ENCODE data around the gene NCOR2.

The NCOR2 gene

DNA sequence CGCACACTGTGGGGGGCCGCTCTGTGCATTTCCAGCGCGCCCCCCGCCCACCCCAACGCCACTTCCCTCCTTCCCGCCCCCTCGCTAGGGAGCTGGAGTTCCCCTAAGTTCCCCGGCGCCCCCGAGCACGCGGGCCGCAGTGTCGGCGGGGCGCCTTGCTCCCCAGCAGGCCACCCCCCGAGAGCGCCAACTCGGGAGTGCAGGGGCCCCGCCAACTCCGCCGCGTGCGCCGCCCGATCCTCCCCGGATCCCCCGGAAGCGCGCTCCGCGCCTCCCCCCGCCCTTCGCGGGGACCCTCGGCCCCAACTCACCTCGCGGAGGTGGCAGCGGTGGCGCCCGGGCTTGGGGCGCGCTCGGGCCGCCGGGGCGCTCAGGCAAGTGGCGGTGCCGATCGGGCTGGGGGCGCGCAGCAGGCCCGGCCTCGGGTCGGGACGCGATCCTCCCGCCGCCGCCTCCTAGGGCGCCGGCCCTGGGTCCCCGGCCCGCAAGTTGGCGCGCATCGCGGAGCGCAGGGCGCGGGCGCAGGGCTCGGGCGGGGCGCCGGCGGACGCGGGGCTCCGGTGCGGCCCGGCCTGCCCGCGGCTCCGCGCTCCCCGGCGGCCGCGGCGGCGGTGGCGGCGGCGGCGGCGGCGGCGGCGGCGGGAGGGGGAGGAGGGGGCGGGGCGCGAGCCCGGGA, at the start of gene NCOR2:
Gene NCOR2 (minus strand): TSS at position 616 of the 676 bp plus-strand sequence. CDS start 72,361 bp downstream, outside the sequence.
- no peak for DNase-seq

DNA sequence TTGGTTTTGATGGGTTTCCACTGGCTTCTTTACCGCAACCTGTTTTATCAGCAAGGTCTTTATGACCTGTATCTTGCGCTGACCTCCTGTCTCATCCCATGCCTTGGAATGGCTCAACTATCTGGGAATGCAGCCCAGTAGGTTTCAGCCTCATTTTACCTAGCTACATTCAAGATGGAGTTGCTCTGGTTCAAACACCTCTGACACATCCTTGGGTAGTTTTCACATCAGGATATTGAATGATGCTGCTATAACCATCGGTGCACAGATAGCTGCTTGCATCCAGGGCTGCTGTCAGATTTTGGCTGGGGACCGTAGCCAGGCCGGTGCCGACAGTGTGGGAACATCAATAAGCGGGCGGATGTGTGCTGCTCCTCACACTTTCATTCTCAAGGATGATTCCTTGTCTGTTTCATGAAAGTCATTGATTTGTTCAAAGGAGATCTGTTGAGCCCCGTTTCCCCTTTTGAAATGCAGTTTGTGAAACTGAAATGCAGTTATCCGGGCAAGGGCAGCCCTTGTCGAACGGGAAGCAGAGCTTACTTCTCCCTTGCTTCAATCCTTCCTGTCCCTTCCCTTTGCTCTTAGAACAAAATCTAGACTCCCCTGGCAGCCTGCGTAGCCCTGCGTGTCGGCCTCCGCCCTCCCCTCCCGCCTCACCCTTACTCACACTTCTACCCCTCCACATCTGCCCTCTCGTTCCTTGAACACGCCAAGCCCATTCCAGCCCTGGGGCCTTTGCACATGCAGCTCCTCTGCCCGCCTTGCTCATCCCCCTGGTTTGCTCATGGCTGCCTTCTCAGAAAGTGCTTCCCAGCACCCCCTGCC, 49.2 kb upstream of the NCOR2 start:
- DNase-seq, result no peak

DNA sequence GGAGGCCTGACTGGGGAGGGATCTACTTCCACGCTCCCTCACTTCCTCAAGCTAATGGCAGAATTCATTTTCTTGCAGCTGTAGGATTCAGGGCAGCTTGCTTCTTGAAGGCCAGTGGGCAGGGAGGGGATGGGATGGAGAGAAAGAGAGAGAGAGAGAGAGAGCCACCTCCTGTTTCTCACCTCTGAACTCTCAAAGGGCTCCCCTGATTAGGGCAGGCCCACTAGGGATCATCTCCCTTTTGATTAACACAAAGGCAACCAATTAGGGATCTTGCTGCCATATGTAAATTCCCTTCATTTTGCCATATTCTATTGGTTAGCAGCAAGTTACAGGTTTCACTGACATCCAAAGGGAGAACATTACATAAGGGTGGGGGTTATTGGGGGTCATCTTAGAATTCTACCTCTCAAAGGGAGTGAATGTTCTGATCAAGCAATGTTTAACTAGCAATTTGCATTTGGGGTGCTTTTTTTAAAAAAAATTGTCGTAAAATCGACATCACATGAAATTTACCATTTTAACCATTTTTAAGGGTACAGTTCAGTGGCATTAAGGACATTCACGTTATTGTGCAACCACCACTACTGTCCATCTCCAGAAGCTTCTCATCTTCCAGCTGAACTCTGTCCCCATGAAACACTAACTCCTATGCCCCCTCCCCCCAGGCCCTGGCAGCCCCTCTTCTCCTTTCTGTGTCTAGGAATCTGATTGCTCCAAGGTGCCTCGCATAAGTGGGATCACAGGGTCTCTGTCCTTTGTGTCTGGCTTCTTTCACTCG, 47.3 kb upstream of the NCOR2 start:
- no peak for DNase-seq

DNA sequence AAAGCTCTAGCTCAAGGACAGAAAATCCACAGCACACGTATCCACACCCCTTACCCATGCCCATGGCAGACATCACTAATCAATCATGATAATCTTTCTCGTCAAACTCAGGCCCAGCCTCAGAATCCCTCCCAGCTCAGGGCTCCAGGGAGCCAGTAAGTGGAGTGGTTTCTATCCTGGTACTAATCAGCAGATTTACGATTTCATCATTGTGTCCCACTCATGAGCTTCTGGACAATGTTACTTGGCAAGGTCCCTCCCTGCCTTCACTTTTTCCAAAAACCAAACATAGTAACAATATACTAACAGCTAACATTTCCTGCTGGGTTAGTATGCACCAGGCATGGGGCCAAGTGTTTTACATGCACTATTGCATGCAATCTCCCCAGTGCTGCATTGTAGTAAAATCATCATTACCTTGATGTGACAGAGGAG, 45.8 kb upstream of the NCOR2 start:
- DNase-seq, result no peak

DNA sequence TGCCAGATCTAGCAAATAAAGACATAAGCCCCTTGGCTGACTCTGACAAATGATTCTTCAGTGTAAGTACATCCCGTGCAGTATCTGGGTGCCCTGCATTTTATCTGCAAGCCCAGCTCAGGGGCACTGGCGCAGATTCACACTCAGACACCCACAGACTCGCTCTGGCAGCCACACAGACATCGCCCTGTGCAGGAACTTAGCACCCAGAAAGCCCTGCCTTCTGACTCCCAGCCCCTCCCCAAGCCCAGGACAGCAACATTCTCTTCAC, 44.9 kb upstream of the NCOR2 start:
- DNase-seq, result no peak

DNA sequence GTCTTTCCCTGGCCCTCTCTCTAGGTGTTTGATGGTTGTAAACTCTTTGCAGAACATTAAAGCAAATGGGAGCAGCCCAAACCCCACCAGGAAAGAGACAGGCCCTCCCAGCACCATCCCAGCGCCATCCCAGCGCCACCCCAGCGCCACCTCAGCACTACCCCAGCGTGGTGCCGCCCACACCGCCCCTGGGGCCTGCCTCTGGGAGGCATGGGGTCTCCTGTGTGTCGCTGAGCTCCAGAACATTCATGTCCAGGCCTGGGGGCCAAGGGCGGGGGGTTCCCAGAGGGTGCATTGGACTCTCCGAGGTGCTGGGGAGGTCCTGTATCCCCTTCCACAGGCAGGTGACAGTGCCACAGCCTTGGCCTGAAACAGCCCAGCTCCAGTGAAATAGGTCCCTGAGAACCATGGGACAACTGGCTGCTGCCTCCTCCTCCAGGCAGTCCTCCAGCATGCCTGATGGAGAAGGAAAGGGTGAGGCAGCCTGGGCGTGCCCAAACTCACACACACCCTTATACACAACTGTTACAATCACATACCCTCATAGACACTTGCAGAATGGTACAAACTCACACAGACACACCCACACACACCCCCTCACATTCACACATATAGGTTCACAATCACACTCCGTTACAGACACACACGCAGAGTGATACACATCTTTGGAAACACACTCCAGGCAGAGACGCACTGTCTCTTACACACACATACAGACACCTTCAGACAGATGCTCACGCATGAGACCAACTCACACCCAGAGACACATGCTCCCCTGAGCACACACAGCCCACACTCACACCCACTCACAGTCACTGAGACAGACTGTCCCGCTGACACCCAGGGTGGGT, 44.4 kb upstream of the NCOR2 start:
- DNase-seq, result no peak

DNA sequence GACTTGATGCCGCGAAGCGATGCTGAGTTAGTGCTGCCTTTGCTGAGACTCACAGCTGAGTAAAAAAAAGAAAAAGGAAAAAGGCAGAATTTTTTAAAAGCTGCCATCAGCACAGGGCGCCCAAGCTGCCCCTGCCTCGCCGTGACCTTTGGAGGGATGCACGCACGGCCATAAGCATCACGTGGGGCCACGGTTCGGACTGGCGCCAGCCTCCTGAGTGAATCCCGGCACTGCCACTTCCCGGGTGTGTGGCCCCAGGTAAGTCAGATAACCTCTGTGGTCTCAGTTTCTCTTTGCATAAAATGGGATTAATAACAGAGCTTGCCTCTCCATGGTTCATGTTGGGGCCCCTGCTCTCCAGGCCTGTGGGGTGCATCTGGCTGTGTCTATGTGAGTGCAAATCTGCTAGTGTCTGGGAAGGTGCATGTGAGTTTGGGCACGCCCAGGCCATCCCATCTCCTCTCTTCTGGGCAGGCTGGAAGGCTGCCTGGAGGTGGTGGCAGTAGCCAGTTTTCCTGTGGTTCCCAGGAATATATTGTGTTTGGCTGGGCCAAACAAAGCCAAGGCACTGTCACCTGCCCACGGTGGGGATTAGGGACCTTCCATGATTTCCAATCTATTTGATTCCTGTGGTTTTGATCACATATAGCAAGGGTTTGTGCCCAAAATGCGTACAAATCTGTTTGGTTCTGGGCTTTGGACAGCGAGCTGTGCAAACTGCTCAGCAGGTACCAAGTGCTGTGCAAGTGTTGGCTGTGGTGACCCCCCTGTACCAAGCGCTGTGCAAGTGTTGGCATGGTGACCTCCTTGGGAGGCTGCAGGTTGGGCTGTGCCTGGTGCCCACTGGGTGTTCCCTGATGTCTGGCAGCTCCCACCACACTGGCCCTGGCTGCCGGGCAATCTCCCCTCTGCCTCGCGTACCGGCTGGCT, 43.5 kb upstream of the NCOR2 start:
- DNase-seq, result no peak

DNA sequence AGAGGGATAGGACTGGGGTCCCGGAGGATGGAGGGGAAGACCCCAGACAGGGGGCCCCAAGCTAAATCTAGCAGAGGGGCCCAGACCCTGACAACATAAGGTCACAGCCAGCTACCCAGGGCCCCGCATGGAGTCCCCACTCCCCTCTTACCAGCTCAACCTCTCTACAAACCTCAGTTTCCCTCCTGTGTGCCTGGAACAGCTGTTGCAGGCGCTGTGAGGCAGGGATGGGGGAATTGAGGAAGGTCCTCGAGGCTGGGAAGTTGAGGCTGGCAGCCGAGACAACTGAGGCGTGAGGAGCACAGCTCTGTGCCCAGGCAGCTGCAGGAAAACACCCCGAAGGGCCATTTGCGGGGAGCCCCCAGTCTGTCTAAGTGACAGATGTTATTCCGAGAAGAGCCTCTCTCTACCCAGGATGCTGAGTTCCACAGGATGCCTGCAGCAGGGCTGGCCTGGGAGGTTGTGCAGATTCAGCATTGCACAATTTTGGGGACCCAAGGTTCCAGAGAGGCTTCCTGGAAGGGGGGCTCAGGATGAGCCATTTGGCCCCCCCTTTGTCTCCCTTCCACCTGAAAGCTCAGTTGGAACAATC, 42.7 kb upstream of the NCOR2 start:
- no peak for DNase-seq

DNA sequence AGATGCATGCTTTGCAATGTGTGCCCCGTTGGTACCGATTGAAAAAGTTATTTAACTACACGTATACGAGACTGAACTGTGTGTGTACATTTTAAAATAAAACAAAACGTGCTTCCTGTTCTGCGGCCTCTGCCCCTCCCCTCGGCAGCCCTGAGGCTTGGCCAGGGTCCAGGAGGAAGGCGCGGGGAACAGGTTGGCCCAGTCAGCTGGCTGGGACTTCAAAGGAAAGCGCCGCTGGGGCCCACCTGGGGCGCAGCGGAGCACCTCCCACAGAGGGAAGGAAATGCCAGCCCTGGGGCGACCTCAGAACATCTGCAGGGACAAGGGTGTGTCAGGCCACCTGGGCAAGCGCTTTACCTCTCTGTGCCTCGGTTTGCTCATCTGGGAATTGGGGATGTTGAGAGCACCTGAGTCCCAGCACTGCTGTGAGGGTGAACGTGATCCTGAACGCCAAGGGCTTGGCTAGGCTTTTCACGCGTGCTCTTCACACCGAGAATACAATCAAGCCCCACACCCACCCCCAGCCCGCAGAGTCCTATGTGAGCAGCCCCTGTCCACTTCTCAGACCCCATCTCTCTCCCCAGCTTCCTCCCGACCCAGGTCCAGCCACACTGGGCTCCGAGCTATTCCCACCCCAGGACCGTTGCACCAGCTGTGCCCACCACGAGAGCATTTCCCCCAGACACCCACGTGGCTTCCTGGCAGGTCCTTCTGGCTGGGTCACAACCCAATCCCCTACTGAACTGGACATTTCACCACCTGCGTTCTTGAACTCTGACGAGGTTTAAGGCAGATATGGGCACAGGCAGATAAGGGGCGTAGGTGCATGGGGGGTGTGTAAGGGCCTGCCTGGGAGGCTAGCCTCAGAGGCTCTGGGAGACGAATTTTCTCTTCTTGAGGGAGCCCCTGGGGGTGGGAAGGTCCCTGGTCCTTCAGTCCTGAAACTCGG, 41.9 kb upstream of the NCOR2 start:
- DNase-seq, result peak; percentile 41 to 48

DNA sequence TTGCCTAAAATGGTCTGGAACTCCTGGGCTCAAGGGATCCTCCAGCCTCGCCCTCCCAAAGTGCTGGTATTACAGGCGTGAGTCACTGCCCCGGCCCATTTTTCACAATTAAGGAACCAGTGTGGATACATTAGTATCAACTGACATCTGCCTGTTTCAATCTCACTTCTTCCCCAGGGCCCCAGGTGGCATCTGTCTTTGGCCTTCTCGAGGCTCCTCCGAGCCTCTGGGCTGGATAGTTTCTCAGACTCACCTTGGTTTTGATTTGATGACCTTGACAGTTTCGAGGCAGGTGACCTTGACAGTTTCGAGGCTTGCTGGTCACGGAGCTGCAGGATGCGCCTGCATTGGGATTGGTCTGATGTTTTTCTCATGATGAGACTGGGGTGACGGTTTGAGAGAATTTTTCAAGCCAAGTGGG, 41.0 kb upstream of the NCOR2 start:
- DNase-seq, result no peak

DNA sequence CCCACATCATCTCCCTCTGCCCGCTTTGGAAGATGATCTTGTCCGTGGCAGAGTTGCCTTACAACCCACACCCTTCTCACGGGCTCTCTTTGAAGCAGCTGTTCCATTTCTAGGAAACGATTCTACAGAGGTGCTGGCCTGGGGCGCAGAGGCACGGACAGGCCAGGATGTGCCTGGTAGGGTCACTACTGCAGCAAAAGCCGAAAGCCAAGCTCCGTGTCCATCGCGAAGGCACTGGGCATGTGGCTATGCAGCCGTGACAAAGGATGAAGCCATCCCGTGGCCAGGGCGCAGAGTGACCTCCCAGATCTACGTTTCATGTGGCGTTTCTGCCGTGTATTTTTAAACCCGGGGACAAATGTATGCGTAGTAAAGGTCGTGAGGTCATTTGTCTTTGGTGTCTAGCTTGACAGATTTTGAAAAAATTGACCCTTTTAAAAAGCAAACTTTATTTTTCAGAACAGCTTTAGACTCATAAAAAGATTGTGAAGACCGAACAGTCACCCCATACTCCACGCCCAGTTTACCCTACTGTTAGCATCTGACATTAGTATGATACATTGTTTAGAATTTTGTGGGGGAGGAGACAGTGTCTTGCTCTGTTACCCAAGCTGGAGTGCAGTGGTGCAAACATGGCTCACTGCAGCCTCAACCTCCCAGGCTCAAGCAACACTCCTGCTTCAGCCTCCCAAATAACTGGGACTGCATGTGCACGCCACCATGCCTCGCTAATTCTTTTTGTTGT, 40.4 kb upstream of the NCOR2 start:
- DNase-seq, result no peak

DNA sequence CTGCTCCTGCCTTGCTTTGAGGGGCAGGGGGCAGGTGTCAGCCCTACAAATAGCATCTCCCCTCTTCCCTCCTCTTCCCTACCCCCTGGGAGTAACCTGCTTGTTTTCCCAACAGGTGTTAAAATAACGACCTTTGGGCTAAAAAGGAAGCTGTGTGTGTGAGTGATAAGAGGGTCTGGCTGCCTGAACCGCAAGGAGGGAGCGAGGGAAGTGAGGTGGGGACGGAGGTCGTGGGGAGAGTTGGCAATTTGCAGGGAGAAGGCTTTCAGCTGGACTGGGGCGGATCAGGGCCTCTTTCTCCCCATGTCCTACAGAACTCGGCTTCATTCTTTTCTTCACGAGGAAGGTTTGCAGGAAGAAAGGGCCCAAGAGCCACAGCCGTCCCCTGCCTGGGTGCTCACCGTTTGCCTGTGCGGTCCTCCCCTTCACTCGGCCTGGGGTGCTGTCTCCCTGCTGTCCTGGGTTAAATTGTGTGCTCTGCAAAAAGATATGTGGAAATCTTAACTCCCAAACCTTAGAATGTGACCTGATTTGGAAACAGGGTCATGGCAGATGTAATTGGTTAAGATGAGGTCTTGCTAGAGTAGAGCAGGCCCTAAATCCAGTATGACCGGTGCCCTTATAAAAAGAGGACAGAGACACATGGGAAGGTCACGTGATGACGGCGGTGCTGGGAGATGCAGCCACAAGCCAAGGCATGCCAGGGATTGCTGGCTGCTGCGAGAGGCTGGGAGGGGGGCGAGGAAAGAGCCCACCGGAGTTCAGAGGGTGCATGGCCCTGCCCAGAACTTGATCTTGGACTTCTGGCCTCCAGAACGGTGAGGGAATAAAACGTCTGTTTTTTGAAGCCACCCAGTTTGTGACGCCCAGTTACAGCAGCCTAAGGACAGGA, 38.7 kb upstream of the NCOR2 start:
- DNase-seq, result no peak

DNA sequence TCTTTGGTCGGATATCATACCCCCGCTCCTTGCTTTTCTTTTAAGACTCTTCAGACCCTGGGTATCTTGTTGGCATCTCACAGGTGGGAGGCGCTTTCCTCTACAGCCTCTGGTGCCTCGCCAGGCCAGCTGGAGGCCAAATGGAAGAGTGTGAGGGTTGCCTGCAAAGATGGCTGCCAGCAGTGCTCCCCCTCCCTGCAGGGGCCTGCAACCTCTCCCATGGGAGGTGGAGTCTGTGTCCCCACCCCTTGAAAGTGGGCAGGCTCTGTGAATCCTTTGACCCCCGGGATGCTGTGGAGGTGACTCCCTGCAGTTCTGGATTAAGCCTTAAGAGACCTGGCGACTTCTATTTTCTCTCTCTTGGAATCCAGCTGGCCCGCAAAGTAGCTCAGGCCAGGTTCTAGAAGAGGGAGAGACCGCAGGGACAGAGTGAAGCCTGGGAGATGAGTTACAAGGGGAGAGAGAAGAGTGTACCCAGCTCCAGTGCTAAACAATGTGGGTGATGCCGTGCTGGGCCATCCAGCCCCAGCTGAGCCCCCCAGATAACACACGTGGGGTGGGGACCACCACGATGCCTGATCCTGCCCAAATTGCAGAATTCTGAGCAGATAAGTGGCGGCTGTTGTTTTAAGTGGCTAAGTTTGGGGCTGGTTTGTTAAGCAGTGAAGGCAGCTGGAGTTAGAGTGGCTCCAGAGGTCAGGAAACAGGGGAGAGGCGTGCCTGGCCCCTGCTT, 37.9 kb upstream of the NCOR2 start:
- DNase-seq, result no peak

DNA sequence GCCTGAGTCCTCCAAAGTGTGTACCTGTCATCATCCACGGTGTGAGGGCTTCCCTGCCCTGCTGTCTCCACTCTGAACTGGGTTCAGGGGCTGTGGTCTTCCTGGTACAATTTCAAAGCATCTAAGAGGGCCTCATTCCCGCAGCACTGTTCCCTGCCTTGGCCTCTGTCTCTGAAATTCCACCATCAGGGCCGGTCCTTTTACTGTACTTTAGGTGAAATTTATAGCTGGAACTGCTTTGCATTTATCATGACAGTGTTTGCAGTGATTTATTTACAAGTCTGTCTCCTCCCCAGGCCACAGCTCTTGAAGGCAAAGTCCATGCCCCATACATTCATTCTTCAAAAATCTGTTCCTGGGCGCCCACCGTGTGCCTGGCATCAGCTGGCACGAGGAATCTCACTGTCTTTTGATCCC, 36.9 kb upstream of the NCOR2 start:
- DNase-seq, result no peak

DNA sequence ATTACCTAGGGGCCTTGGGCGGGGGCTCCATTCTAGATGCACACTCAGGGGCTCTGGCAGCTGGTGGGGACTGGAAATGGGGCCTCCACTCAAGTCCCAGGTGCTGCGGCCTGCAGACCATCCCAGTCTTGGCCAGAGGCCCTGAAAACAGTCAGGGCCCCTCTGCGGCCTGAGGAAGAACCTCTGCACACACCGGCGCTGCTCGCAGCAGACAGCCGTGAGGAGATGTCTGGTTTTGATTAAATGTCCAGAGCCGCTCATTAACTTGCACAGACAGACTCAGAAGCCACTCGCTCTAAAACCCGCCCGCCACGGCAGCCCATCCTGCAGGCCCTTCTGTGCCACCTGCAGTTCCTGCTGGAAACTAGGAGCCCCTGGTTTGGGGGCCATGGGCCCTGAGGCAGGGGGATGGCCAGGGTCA, 36.4 kb upstream of the NCOR2 start:
- DNase-seq, result no peak

DNA sequence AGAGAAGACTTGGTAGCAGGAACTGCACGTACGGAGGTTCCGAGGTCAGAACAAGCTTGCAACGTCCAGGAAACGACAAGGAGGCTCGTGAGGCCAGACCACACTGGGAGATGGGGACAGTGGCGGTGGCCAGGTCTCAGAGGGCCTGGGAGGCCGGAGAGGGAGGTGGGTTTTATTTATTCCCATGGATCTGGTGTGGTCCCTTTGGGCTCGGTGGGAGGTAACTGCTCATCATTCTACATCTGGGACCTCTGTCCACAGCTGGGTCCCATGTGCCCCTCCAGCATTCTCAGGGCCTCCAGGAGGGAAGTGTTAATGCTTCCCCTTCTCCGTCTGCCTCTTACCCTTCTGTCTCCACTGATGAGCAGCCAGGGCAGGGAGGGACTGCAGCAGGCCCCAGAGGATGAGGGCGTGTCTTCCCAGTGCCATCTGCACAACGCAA, 35.7 kb upstream of the NCOR2 start:
- no peak for DNase-seq

DNA sequence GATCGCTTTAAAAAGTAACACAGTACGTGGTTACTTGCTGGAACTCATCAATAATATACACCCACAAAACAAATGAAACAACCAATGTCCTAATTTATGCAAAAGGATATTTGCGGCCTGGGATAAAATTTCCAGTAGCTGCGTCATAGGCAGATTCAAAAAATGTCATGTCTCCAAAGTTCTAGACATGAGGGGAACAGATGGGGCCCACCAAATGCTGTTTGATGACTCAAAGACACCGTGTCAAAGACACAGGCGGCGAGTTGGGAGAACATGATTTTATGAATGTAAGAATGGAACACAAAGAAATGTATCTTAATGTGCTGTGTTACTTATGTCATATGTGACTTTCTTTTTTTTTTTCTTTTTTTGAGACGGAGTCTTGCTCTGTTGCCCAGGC, 34.3 kb upstream of the NCOR2 start:
- DNase-seq, result no peak

Measured in AML-193 (cell line).